ENCODE data around the gene PEAR1. TPM values are rescaled to one million over a fixed set of nuclear protein-coding genes. Genes with fewer than 3 reads are reported as not detected.

The PEAR1 gene
- total RNA-seq, 1 donor from 2014 or later, result 39.8 TPM

- Histone ChIP-seq H3K27ac (no peak overlapping the region), H3K36me3 (peaks cover 20 to 47% of the 10 kb centered on the region in 2 donors), H3K4me3 (no peak overlapping the region), H3K27me3 (no peaks in the 10 kb centered on the region), H3K4me1 (no peaks in the 10 kb centered on the region), H3K9me3 (no peaks in the 10 kb centered on the region)
- DNase-seq (ENCODE audit: low spot score in 2 of 2), result no peak
- intact Hi-C loops (cut with DNase I), result no loop called here
- TF ChIP-seq CTCF (IDR thresholded peaks at IDR 0.05), result no peak
These were observed 19.6 kb downstream of the PEAR1 start for GRCh38 chr1:156912861-156913808.

GRCh38 chr1:156913809-156914387, 20.4 kb downstream of the PEAR1 start:
- intact Hi-C loops (cut with DNase I), result no loop called here
- H3K4me1 ChIP-seq, result no peaks in the 10 kb centered on the region
- H3K36me3 ChIP-seq, result peaks cover 19 to 39% of the 10 kb centered on the region in 2 donors
- no peak for DNase-seq (ENCODE audit: low spot score in 2 of 2)
- no peaks in the 10 kb centered on the region for H3K27me3 ChIP-seq
- no peaks in the 10 kb centered on the region for H3K9me3 ChIP-seq
- H3K4me3 ChIP-seq, result no peak overlapping the region
- TF ChIP-seq CTCF (IDR thresholded peaks at IDR 0.05), result no peak
- no peak overlapping the region for H3K27ac ChIP-seq

GRCh38 chr1:156914440-156914856, 20.9 kb downstream of the PEAR1 start:
- Histone ChIP-seq H3K27ac (no peak overlapping the region), H3K9me3 (no peaks in the 10 kb centered on the region), H3K4me3 (no peak overlapping the region), H3K36me3 (peaks cover 19 to 37% of the 10 kb centered on the region in 2 donors), H3K4me1 (no peaks in the 10 kb centered on the region), H3K27me3 (no peaks in the 10 kb centered on the region)
- DNase-seq (ENCODE audit: low spot score in 2 of 2), result no peak
- intact Hi-C loops (cut with DNase I), result no loop called here
- TF ChIP-seq CTCF (IDR thresholded peaks at IDR 0.05), result no peak

- Histone ChIP-seq H3K36me3 (peaks cover 0 to 12% of the 10 kb centered on the region in 2 donors), H3K4me3 (peak within 1 kb of the TSS; percentile 16), H3K4me1 (peaks cover 4 to 9% of the 10 kb centered on the region in 2 donors), H3K27me3 (peaks cover 28% of the 10 kb centered on the region), H3K9me3 (no peaks in the 10 kb centered on the region), H3K27ac (no peak within 1 kb of the TSS)
- intact Hi-C loops (cut with DNase I), result loop anchor here (2.0 kb wide), 1 partner anchor 28 kb away; the partner anchor contains the start of gene PEAR1
- peak; percentile 69 to 80 (median 77) for TF ChIP-seq CTCF (IDR thresholded peaks at IDR 0.05)
- DNase-seq (ENCODE audit: low spot score in 2 of 2), result peak in 1 of 2 donors; percentile 81
These were observed 26.9 kb downstream of the PEAR1 start, which contains the start of gene LRRC71 for GRCh38 chr1:156920233-156921052. Gene LRRC71, plus strand, starts transcription at chr1:156920632. Its CDS starts 172 bp downstream, at chr1:156920804.

- Histone ChIP-seq H3K4me1 (peaks cover 4 to 9% of the 10 kb centered on the region in 2 donors), H3K36me3 (peaks cover 0 to 7% of the 10 kb centered on the region in 2 donors), H3K4me3 (no peak overlapping the region), H3K9me3 (no peaks in the 10 kb centered on the region), H3K27me3 (peaks cover 28% of the 10 kb centered on the region), H3K27ac (no peak overlapping the region)
- intact Hi-C loops (cut with DNase I), result loop anchor here (2.0 kb wide), 1 partner anchor 28 kb away; the partner anchor contains the start of gene PEAR1
- no peak for DNase-seq (ENCODE audit: low spot score in 2 of 2)
- no peak for TF ChIP-seq CTCF (IDR thresholded peaks at IDR 0.05)
These were observed 27.6 kb downstream of the PEAR1 start for GRCh38 chr1:156921053-156921529.

Data from ascending aorta (tissue), 2 donors.